AG04450 (cell line): ENCODE measurements around the gene PCIF1. TPM values are rescaled to one million over a fixed set of nuclear protein-coding genes. Genes with fewer than 3 reads are reported as not detected.
"Not testable (repeated sequence)": the region's sequence is repeated elsewhere in the genome, so short reads cannot be mapped to it uniquely, and the experiment has no call there.

Experiments used
- CTCF ChIA-PET: fragments of 300-600, 350-600 bp; formaldehyde crosslinking; extraction: SDS; loops from one replicate; lab custom pipeline; 2022; ENCODE audit warnings: antibody characterized with exemption, inconsistent platforms; lab: Charles Lee
- POLR2A ChIA-PET: fragments of 350-600 bp; formaldehyde crosslinking; extraction: SDS; loops from one replicate; lab custom pipeline; 2021; ENCODE audit warnings: antibody characterized with exemption, inconsistent platforms; lab: Yijun Ruan, JAX
- DNase-seq: peaks from one replicate; pipeline ENCODE4 v3.0.0-alpha.2; 2011; ENCODE audit warnings: low read depth, low spot score
- H3K27ac ChIP-seq: one replicate; pipeline ENCODE4 v1.5.1; 2012; ENCODE audit warnings: low read depth, low read length, control low read depth
- H3K27me3 ChIP-seq: one replicate; pipeline ENCODE4 v1.6.0; 2012; ENCODE audit warnings: low read length; ENCODE audit not compliant: control insufficient read depth, insufficient read depth
- H3K4me3 ChIP-seq: 2 replicates; pipeline ENCODE4 v1.5.1; 2011; ENCODE audit warnings: mild to moderate bottlenecking, low read depth, low read length, control low read depth
- H3K9me3 ChIP-seq: 2 replicates; pipeline ENCODE4 v1.5.1; 2012; ENCODE audit warnings: low read length; ENCODE audit not compliant: control insufficient read depth, insufficient read depth
- polyA plus RNA-seq: library from polyadenylated mRNA; depleted of rRNA; stranded (reverse); fragments of >200 nt; gene quantifications from 2 replicates; pipeline ENCODE4 v1.2.3, GENCODE V29; 2011; rRNA removed
- TF ChIP-seq, protein P1 (sequence below): IDR thresholded peaks from 2 replicates; pipeline ENCODE4 v1.5.1; 2011; ENCODE audit warnings: low read depth, low read length, control low read depth, inconsistent platforms

Gene PCIF1
- polyA plus RNA-seq, 1 experiment, result 11.5 TPM

GRCh38 chr20:45994761-45995493 is 60.4 kb downstream of the PCIF1 start:
- TF ChIP-seq, protein P1, sequence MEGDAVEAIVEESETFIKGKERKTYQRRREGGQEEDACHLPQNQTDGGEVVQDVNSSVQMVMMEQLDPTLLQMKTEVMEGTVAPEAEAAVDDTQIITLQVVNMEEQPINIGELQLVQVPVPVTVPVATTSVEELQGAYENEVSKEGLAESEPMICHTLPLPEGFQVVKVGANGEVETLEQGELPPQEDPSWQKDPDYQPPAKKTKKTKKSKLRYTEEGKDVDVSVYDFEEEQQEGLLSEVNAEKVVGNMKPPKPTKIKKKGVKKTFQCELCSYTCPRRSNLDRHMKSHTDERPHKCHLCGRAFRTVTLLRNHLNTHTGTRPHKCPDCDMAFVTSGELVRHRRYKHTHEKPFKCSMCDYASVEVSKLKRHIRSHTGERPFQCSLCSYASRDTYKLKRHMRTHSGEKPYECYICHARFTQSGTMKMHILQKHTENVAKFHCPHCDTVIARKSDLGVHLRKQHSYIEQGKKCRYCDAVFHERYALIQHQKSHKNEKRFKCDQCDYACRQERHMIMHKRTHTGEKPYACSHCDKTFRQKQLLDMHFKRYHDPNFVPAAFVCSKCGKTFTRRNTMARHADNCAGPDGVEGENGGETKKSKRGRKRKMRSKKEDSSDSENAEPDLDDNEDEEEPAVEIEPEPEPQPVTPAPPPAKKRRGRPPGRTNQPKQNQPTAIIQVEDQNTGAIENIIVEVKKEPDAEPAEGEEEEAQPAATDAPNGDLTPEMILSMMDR, result no peak
- no peak for DNase-seq
- H3K4me3 ChIP-seq, result no peak overlapping the region
- H3K27me3 ChIP-seq, result peaks cover 18% of the 10 kb centered on the region
- ChIA-PET CTCF (interaction anchor here (1.1 kb wide), 1 partner anchor 19 kb away, joined by 3 read pairs; no protein-coding TSS in a partner anchor), POLR2A (no interaction called here)
- H3K27ac ChIP-seq, result no peak overlapping the region
- H3K9me3 ChIP-seq, result no peaks in the 10 kb centered on the region

GRCh38 chr20:45995495-45996097 is 61.1 kb downstream of the PCIF1 start:
- DNase-seq, POLR2A ChIA-PET, H3K27ac ChIP-seq, H3K4me3 ChIP-seq, H3K9me3 ChIP-seq: not testable (repeated sequence)
- CTCF ChIA-PET, result interaction anchor here (1.1 kb wide), 1 partner anchor 19 kb away, joined by 3 read pairs; no protein-coding TSS in a partner anchor
- peaks cover 23% of the 10 kb centered on the region for H3K27me3 ChIP-seq

DNA sequence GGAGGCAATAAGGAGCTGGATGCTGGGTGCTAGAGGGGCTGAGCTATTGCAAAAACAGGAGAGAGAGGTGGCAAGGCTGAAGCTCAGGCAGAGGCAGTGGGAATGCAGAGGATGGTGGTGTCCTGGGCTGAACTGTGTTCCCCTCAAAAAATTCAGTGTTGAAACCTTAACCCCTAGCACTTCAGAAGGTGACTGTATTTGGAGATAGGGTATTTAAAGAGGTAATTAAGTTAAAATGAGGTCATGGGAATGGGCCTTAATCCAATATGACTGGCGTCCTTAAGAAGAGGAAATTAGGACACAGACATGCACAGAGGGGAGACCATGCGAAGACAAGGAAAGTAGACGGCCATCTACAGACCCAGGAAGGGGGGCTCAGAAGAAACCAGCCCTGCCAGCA is 62.7 kb downstream of the PCIF1 start:
- CTCF ChIA-PET, result no interaction called here
- TF ChIP-seq, protein P1, result no peak
- POLR2A ChIA-PET, result no interaction called here
- Histone ChIP-seq H3K9me3 (no peaks in the 10 kb centered on the region), H3K4me3 (no peak overlapping the region), H3K27ac (no peak overlapping the region), H3K27me3 (peaks cover 35% of the 10 kb centered on the region)
- DNase-seq, result no peak

Other genes starting within 250 kb of the PCIF1 start
- gene WFDC13, start 232.6 kb upstream of the PCIF1 start, polyA plus RNA-seq, result not detected in 2 replicates
- gene WFDC10B, start 229.7 kb upstream of the PCIF1 start, polyA plus RNA-seq, result 0.29 TPM in 1 of 2 replicates, not detected in the other
- not detected in 2 replicates for gene SPINT4, start 212.3 kb upstream of the PCIF1 start, polyA plus RNA-seq
- 0.30 TPM in 1 of 2 replicates, not detected in the other for gene WFDC3, start 142.8 kb upstream of the PCIF1 start, polyA plus RNA-seq
- 43.9 and 45.3 TPM in 2 replicates for gene DNTTIP1, start 142.7 kb upstream of the PCIF1 start, polyA plus RNA-seq
- gene UBE2C, start 122.0 kb upstream of the PCIF1 start, polyA plus RNA-seq, result 25.3 and 27.8 TPM in 2 replicates
- gene TNNC2, start 107.4 kb upstream of the PCIF1 start, polyA plus RNA-seq, result 0.38 and 0.45 TPM in 2 replicates
- 9.2 and 11.5 TPM in 2 replicates for gene SNX21, start 100.9 kb upstream of the PCIF1 start, polyA plus RNA-seq
- gene ACOT8, start 77.3 kb upstream of the PCIF1 start, polyA plus RNA-seq, result 27.0 and 37.7 TPM in 2 replicates
- 4.5 and 4.6 TPM in 2 replicates for gene ZSWIM3, start 77.1 kb upstream of the PCIF1 start, polyA plus RNA-seq
- 5.3 and 6.5 TPM in 2 replicates for gene ZSWIM1, start 53.5 kb upstream of the PCIF1 start, polyA plus RNA-seq
- 0.43 and 0.50 TPM in 2 replicates for gene SPATA25, start 47.1 kb upstream of the PCIF1 start, polyA plus RNA-seq
- 1.1 and 1.9 TPM in 2 replicates for gene NEURL2, start 43.5 kb upstream of the PCIF1 start, polyA plus RNA-seq
- 234 and 267 TPM in 2 replicates for gene CTSA, start 43.3 kb upstream of the PCIF1 start, polyA plus RNA-seq
- 105 and 154 TPM in 2 replicates for gene PLTP, start 22.5 kb upstream of the PCIF1 start, polyA plus RNA-seq
- 5.5 and 7.6 TPM in 2 replicates for gene ZNF335, start 37.5 kb downstream of the PCIF1 start, polyA plus RNA-seq
- gene MMP9, start 74.2 kb downstream of the PCIF1 start, polyA plus RNA-seq, result not detected in 2 replicates
- gene SLC12A5, start 94.5 kb downstream of the PCIF1 start, polyA plus RNA-seq, result 0.55 and 1.7 TPM in 2 replicates
- gene NCOA5, start 155.3 kb downstream of the PCIF1 start, polyA plus RNA-seq, result 21.5 and 27.0 TPM in 2 replicates
- 0.21 and 0.37 TPM in 2 replicates for gene CD40, start 183.6 kb downstream of the PCIF1 start, polyA plus RNA-seq